OCI-LY3 (cell line): ENCODE measurements around the gene SPATA31E1.
"Not testable (repeated sequence)": the region's sequence is repeated elsewhere in the genome, so short reads cannot be mapped to it uniquely, and the experiment has no call there.

Experiments used
- H2AFZ ChIP-seq: fragments of 200-600, 300-600 bp; shearing (Covaris generic); 2 replicates; pipeline ENCODE4 v1.6.0; 2014; ENCODE audit warnings: antibody characterized with exemption, low read depth, low read length
- H3K27ac ChIP-seq: fragments of 200-600, 300-600 bp; sonication (generic); 2 replicates; pipeline ENCODE4 v1.5.1; 2014; ENCODE audit warnings: mild to moderate bottlenecking, low read length, moderate library complexity, mixed read lengths
- H3K27me3 ChIP-seq: fragments of 200-600, 300-600 bp; sonication (generic); 2 replicates; pipeline ENCODE4 v1.6.1; 2014; ENCODE audit warnings: low read depth, low read length, mixed read lengths
- H3K36me3 ChIP-seq: fragments of 200-600, 300-600 bp; sonication (generic); replicated peaks from 2 replicates; pipeline ENCODE3; 2014; ENCODE audit warnings: low read depth, low read length, mixed read lengths
- H3K4me1 ChIP-seq: fragments of 300-600, 200-600 bp; sonication (generic); 2 replicates; pipeline ENCODE4 v1.6.1; 2014; ENCODE audit warnings: low read length, mixed read lengths
- H3K4me2 ChIP-seq: fragments of 200-600, 300-600 bp; sonication (generic); 2 replicates; pipeline ENCODE4 v1.6.1; 2014; ENCODE audit warnings: low read length, mixed read lengths
- H3K4me3 ChIP-seq: fragments of 300-600, 200-600 bp; sonication (generic); 2 replicates; pipeline ENCODE4 v1.5.1; 2014; ENCODE audit warnings: antibody characterized with exemption, mild to moderate bottlenecking, low read length, moderate library complexity
- H3K79me2 ChIP-seq: fragments of 300-600, 200-600 bp; shearing (Covaris generic); 2 replicates; pipeline ENCODE4 v1.6.1; 2014; ENCODE audit warnings: mild to moderate bottlenecking, low read length, mixed read lengths
- H3K9ac ChIP-seq: fragments of 300-600, 200-600 bp; shearing (Covaris generic); 2 replicates; pipeline ENCODE4 v1.6.0; 2014; ENCODE audit warnings: mild to moderate bottlenecking, low read length, moderate library complexity
- H3K9me3 ChIP-seq: fragments of 200-600, 300-600 bp; shearing (Covaris generic); 2 replicates; pipeline ENCODE4 v1.6.1; 2014; ENCODE audit warnings: low read length, mixed read lengths; ENCODE audit not compliant: insufficient read depth
- H4K20me1 ChIP-seq: fragments of 200-600, 300-600 bp; sonication (generic); 2 replicates; pipeline ENCODE4 v1.6.1; 2016; ENCODE audit warnings: low read length, mixed read lengths; ENCODE audit not compliant: insufficient read depth
- CTCF ChIP-seq: fragments of 200-600, 300-600 bp; sonication (generic); IDR thresholded peaks from 2 replicates; pipeline ENCODE4 v1.5.1; 2014; ENCODE audit warnings: antibody characterized with exemption, low read length, low read depth
- EZH2phosphoT487 ChIP-seq: fragments of 200-600 bp; shearing (Covaris generic); IDR thresholded peaks from 2 replicates; pipeline ENCODE4 v1.6.1; 2018; ENCODE audit warnings: antibody characterized with exemption, mixed run types, low read depth

Gene SPATA31E1

GRCh38 chr9:87840134-87840533, 42.5 kb upstream of the SPATA31E1 start:
- H4K20me1 ChIP-seq: no peaks in the 10 kb centered on the region
- H3K4me1 ChIP-seq: no peaks in the 10 kb centered on the region
- H3K4me3 ChIP-seq: no peak overlapping the region
- no peaks in the 10 kb centered on the region for H3K27me3 ChIP-seq
- no peak overlapping the region for H2AFZ ChIP-seq
- H3K36me3 ChIP-seq: no peaks in the 10 kb centered on the region
- H3K79me2 ChIP-seq: no peaks in the 10 kb centered on the region
- no peak overlapping the region for H3K4me2 ChIP-seq
- no peaks in the 10 kb centered on the region for H3K9me3 ChIP-seq
- no peak overlapping the region for H3K27ac ChIP-seq
- no peak for TF ChIP-seq EZH2phosphoT487
- TF ChIP-seq CTCF: no peak
- H3K9ac ChIP-seq: no peak overlapping the region

- H3K27ac ChIP-seq: no peak overlapping the region
- H2AFZ ChIP-seq: no peak overlapping the region
- no peaks in the 10 kb centered on the region for H4K20me1 ChIP-seq
- no peaks in the 10 kb centered on the region for H3K4me1 ChIP-seq
- H3K79me2 ChIP-seq: no peaks in the 10 kb centered on the region
- no peaks in the 10 kb centered on the region for H3K27me3 ChIP-seq
- H3K4me3 ChIP-seq: no peak overlapping the region
- no peaks in the 10 kb centered on the region for H3K36me3 ChIP-seq
- TF ChIP-seq CTCF (no peak), EZH2phosphoT487 (no peak)
- H3K4me2 ChIP-seq: no peak overlapping the region
- H3K9ac ChIP-seq: no peak overlapping the region
- H3K9me3 ChIP-seq: no peaks in the 10 kb centered on the region
Measured at GRCh38 chr9:87842878-87843585, 39.6 kb upstream of the SPATA31E1 start.

- Histone ChIP-seq H3K9ac (no peak overlapping the region), H3K4me3 (no peak overlapping the region), H3K9me3 (no peaks in the 10 kb centered on the region), H3K27me3 (no peaks in the 10 kb centered on the region), H3K4me2 (no peak overlapping the region), H3K27ac (no peak overlapping the region), H3K36me3 (no peaks in the 10 kb centered on the region), H3K79me2 (no peaks in the 10 kb centered on the region), H3K4me1 (no peaks in the 10 kb centered on the region), H2AFZ (no peak overlapping the region), H4K20me1 (no peaks in the 10 kb centered on the region)
- no peak for TF ChIP-seq CTCF
- TF ChIP-seq EZH2phosphoT487: no peak
Measured at GRCh38 chr9:87844506-87844905, 38.2 kb upstream of the SPATA31E1 start.

GRCh38 chr9:87847817-87848216, 34.9 kb upstream of the SPATA31E1 start:
- H3K9me3 ChIP-seq, H3K27me3 ChIP-seq, H4K20me1 ChIP-seq, H3K79me2 ChIP-seq, H3K4me2 ChIP-seq, H3K27ac ChIP-seq, H2AFZ ChIP-seq, H3K9ac ChIP-seq, H3K36me3 ChIP-seq, H3K4me1 ChIP-seq, H3K4me3 ChIP-seq: not testable (repeated sequence)
